Measurements from ENCODE around the gene STN1. TPM values are rescaled to one million over a fixed set of nuclear protein-coding genes. Genes with fewer than 3 reads are reported as not detected.
"Not testable (repeated sequence)": the region's sequence is repeated elsewhere in the genome, so short reads cannot be mapped to it uniquely, and the experiment has no call there.

STN1 gene
- total RNA-seq, 1 donor from 2014 or later = 33.0 TPM

GRCh38 chr10:103845972-103846371 lies 72.0 kb downstream of the STN1 start:
- Mint-ChIP-seq H3K4me1 (ENCODE audit: unreplicated experiment) (peaks cover 53% of the 10 kb centered on the region), H3K36me3 (peaks cover 8% of the 10 kb centered on the region), H3K27me3 (peaks cover 4% of the 10 kb centered on the region), H3K9me3 (no peaks in the 10 kb centered on the region), H3K4me3 (no peak overlapping the region), H3K27ac (no peak overlapping the region)
- TF ChIP-seq, protein P1, sequence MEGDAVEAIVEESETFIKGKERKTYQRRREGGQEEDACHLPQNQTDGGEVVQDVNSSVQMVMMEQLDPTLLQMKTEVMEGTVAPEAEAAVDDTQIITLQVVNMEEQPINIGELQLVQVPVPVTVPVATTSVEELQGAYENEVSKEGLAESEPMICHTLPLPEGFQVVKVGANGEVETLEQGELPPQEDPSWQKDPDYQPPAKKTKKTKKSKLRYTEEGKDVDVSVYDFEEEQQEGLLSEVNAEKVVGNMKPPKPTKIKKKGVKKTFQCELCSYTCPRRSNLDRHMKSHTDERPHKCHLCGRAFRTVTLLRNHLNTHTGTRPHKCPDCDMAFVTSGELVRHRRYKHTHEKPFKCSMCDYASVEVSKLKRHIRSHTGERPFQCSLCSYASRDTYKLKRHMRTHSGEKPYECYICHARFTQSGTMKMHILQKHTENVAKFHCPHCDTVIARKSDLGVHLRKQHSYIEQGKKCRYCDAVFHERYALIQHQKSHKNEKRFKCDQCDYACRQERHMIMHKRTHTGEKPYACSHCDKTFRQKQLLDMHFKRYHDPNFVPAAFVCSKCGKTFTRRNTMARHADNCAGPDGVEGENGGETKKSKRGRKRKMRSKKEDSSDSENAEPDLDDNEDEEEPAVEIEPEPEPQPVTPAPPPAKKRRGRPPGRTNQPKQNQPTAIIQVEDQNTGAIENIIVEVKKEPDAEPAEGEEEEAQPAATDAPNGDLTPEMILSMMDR (conservative IDR thresholded peaks at IDR 0.05) = no peak
- DNase-seq (ENCODE audit: extremely low spot score, unreplicated experiment) = no peak

DNA sequence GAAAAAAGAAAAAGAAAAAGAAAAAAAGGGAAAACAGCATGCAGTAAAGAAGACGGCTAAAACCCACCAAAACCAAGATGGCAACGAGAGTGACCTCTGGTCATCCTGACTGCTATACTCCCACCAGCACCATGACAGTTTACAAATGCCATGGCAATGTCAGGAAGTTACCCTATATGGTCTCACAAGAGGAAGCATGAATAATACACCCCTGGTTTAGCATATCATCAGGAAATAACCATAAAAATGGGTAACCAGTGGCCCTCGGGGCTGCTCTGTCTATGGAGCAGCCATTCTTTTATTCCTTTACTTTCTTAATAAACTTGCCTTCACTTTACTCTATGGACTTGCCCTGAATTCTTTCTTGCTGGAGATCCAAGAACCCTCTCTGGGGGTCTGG lies 72.6 kb downstream of the STN1 start:
- not testable (repeated sequence) for H3K9me3 Mint-ChIP-seq; DNase-seq (ENCODE audit: extremely low spot score, unreplicated experiment); H3K4me3 Mint-ChIP-seq

DNA sequence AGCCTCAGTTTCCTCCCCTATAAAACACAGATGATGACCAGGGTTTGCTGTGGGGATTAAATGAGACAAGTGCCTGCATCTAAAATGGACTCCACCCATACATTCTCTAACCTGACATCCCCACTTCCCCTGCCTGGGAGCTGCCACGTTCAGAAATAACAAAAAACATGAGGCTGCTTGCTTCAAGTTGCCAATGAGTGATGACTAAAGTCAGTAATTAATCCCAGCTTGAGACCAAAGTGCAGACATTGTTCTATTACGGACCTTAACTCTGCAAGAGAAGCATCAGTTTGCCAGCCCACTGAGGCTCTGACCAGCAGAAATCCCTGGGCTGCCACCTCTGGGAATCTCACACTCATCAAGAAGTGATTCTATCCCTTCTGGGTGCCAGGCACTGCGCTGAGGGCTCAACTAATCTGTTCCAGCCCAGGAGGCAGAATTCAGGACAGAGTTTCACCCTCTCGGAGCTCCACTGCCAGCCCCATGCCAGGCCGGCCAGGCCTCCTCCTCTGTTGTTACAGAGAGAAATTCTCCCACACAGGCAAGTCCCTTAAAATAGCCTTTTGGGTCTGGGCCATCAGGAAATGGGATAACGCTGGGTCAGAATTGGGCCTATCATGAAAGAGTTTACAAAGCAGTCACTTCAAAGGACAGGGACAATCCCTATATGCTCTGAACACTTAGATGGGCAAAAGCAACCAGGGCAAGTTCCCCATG lies 74.0 kb downstream of the STN1 start:
- TF ChIP-seq, protein P1 (conservative IDR thresholded peaks at IDR 0.05) = no peak
- no peaks in the 10 kb centered on the region for H3K9me3 Mint-ChIP-seq

More for the DNA sequence above, 72.6 kb downstream of the STN1 start:
- H3K36me3 Mint-ChIP-seq, H3K27me3 Mint-ChIP-seq, H3K27ac Mint-ChIP-seq: not testable (repeated sequence)
- H3K4me1 Mint-ChIP-seq (ENCODE audit: unreplicated experiment) = peaks cover 53% of the 10 kb centered on the region

GRCh38 chr10:103843045-103843444 lies 74.9 kb downstream of the STN1 start:
- Mint-ChIP-seq H3K27me3 (peaks cover 4% of the 10 kb centered on the region), H3K36me3 (peaks cover 4% of the 10 kb centered on the region), H3K27ac (no peak overlapping the region), H3K4me1 (ENCODE audit: unreplicated experiment) (peaks cover 50% of the 10 kb centered on the region), H3K9me3 (no peaks in the 10 kb centered on the region), H3K4me3 (no peak overlapping the region)
- TF ChIP-seq, protein P1 (conservative IDR thresholded peaks at IDR 0.05) = no peak
- DNase-seq (ENCODE audit: extremely low spot score, unreplicated experiment) = no peak

More for the DNA sequence above, 74.0 kb downstream of the STN1 start:
- DNase-seq (ENCODE audit: extremely low spot score, unreplicated experiment) = no peak
- no peak overlapping the region for H3K27ac Mint-ChIP-seq
- H3K4me1 Mint-ChIP-seq (ENCODE audit: unreplicated experiment) = peaks cover 55% of the 10 kb centered on the region
- H3K36me3 Mint-ChIP-seq = peaks cover 8% of the 10 kb centered on the region
- H3K4me3 Mint-ChIP-seq = no peak overlapping the region
- peaks cover 5% of the 10 kb centered on the region for H3K27me3 Mint-ChIP-seq

- TF ChIP-seq, protein P1 (conservative IDR thresholded peaks at IDR 0.05) = no peak
- DNase-seq (ENCODE audit: extremely low spot score, unreplicated experiment) = no peak
- H3K36me3 Mint-ChIP-seq = peaks cover 4% of the 10 kb centered on the region
- H3K9me3 Mint-ChIP-seq = no peaks in the 10 kb centered on the region
- H3K4me3 Mint-ChIP-seq = no peak overlapping the region
- H3K27me3 Mint-ChIP-seq = peaks cover 4% of the 10 kb centered on the region
- H3K4me1 Mint-ChIP-seq (ENCODE audit: unreplicated experiment) = peaks cover 50% of the 10 kb centered on the region
- H3K27ac Mint-ChIP-seq = no peak overlapping the region
These were observed 75.4 kb downstream of the STN1 start for GRCh38 chr10:103842605-103843004.

GRCh38 chr10:103841519-103841918 lies 76.5 kb downstream of the STN1 start:
- Mint-ChIP-seq H3K27me3 (peaks cover 4% of the 10 kb centered on the region), H3K36me3 (peaks cover 3% of the 10 kb centered on the region), H3K4me3 (no peak overlapping the region), H3K27ac (no peak overlapping the region), H3K4me1 (ENCODE audit: unreplicated experiment) (peaks cover 54% of the 10 kb centered on the region), H3K9me3 (no peaks in the 10 kb centered on the region)
- TF ChIP-seq, protein P1 (conservative IDR thresholded peaks at IDR 0.05) = no peak
- no peak for DNase-seq (ENCODE audit: extremely low spot score, unreplicated experiment)
